H1 (cell line): ENCODE results near the gene MEMO1. TPM values are rescaled to one million over a fixed set of nuclear protein-coding genes. Genes with fewer than 3 reads are reported as not detected.

Experiments
- CTCF ChIA-PET: fragments of 300-600 bp; sonication (Branson Sonifier 250); formaldehyde crosslinking; loops from one replicate; lab custom pipeline; 2021; ENCODE audit not compliant: partially characterized antibody; lab: Charles Lee
- POLR2A ChIA-PET: fragments of 300-600 bp; sonication (Branson Sonifier 250); formaldehyde crosslinking; loops from one replicate; lab custom pipeline; 2021; ENCODE audit warnings: inconsistent platforms; ENCODE audit not compliant: partially characterized antibody; lab: Charles Lee
- DNase-seq, 2 experiments: peaks; one replicate each; pipeline versions ENCODE4 v3.0.0 to v3.0.0-alpha.2; 2010 to 2022; ENCODE audit warnings: low spot score in 2 of 2, low read depth in 1 of 2, mixed read lengths in 1 of 2
- FAIRE-seq: peaks from 2 replicates; lab custom pipeline; 2011; peaks lifted over from hg19 to GRCh38; lab: Jason Lieb, UNC
- H2AFZ ChIP-seq: 2 replicates; pipeline ENCODE4 v1.8.1; 2012; ENCODE audit warnings: low read length, inconsistent platforms
- H2AK5ac ChIP-seq: 2 replicates; pipeline ENCODE4 v1.6.1; 2013; ENCODE audit warnings: low read depth, low read length
- H2BK120ac ChIP-seq: replicated peaks from 2 replicates; pipeline ENCODE3; 2013; ENCODE audit warnings: low read depth, low read length, inconsistent platforms
- H2BK12ac ChIP-seq: 2 replicates; pipeline ENCODE4 v1.6.1; 2013; ENCODE audit warnings: low read depth, low read length
- H2BK15ac ChIP-seq: 2 replicates; pipeline ENCODE4 v1.6.1; 2013; ENCODE audit warnings: low read length
- H2BK20ac ChIP-seq: 2 replicates; pipeline ENCODE4 v1.6.1; 2013; ENCODE audit warnings: low read length
- H2BK5ac ChIP-seq: 2 replicates; pipeline ENCODE4 v1.6.1; 2013; ENCODE audit warnings: low read depth, low read length
- H3K14ac ChIP-seq: 2 replicates; pipeline ENCODE4 v1.6.1; 2013; ENCODE audit warnings: inconsistent platforms; ENCODE audit not compliant: insufficient read length
- H3K18ac ChIP-seq: 2 replicates; pipeline ENCODE4 v1.6.1; 2013; ENCODE audit warnings: low read length; ENCODE audit errors: extremely low read depth
- H3K23ac ChIP-seq: 2 replicates; pipeline ENCODE4 v1.6.1; 2013; ENCODE audit warnings: inconsistent platforms; ENCODE audit not compliant: insufficient read length
- H3K23me2 ChIP-seq: 2 replicates; pipeline ENCODE4 v1.6.1; 2013; ENCODE audit warnings: low read depth, low read length
- H3K27ac ChIP-seq: 2 replicates; pipeline ENCODE4 v1.6.1; 2011; ENCODE audit warnings: low read depth, low read length, inconsistent platforms
- H3K27me3 ChIP-seq, 4 experiments: replicated peaks in 1 of 4; 1 replicate in 1 of 4; 2 replicates in 3 of 4; pipeline versions ENCODE4 v1.6.1 to v1.8.1; 2011 to 2013; ENCODE audit warnings: low read length in 3 of 4, mild to moderate bottlenecking in 3 of 4, inconsistent platforms in 2 of 4, mixed read lengths in 2 of 4, moderate library complexity in 1 of 4; ENCODE audit not compliant: control insufficient read depth in 3 of 4, insufficient read depth in 3 of 4; ENCODE audit errors: extremely low read depth in 1 of 4
- H3K36me3 ChIP-seq, 4 experiments: 2 replicates each; pipeline versions ENCODE4 v1.6.1 to v1.8.1; 2011 to 2013; ENCODE audit warnings: mild to moderate bottlenecking in 4 of 4, low read length in 3 of 4, moderate library complexity in 2 of 4, control low read depth in 1 of 4, inconsistent platforms in 1 of 4; ENCODE audit not compliant: insufficient read depth in 4 of 4, control insufficient read depth in 2 of 4
- H3K4ac ChIP-seq: replicated peaks from 2 replicates; pipeline ENCODE3; 2013; ENCODE audit warnings: low read length, low read depth, mixed read lengths, inconsistent platforms; ENCODE audit not compliant: insufficient read length
- H3K4me1 ChIP-seq, 4 experiments: replicated peaks in 1 of 4; 1 replicate in 1 of 4; 2 replicates in 3 of 4; pipeline versions ENCODE4 v1.6.1 to v1.8.1; 2011 to 2013; ENCODE audit warnings: low read length in 3 of 4, inconsistent platforms in 2 of 4, mixed read lengths in 1 of 4; ENCODE audit not compliant: insufficient read depth in 4 of 4, control insufficient read depth in 3 of 4
- H3K4me2 ChIP-seq, 2 experiments: 2 replicates each; pipeline versions ENCODE4 v1.6.1 to v1.8.1; 2011 to 2013; ENCODE audit warnings: low read depth in 2 of 2, low read length in 2 of 2, control low read depth in 1 of 2, inconsistent platforms in 1 of 2, mild to moderate bottlenecking in 1 of 2; ENCODE audit not compliant: insufficient read depth in 1 of 2
- H3K4me3 ChIP-seq, 4 experiments: fragments of 200-600, 300-600 bp in 1 of 4; sonication (generic), shearing (Covaris generic), sonication (Bioruptor Twin) in 1 of 4; 2 replicates each; pipeline versions ENCODE4 v1.5.1 to v1.8.1; 2011 to 2016; ENCODE audit warnings: low read length in 4 of 4, low read depth in 3 of 4, control low read depth in 2 of 4, inconsistent platforms in 2 of 4, mild to moderate bottlenecking in 2 of 4, mixed read lengths in 1 of 4, moderate library complexity in 1 of 4; ENCODE audit not compliant: insufficient read depth in 2 of 4; ENCODE audit errors: extremely low read depth in 1 of 4
- H3K56ac ChIP-seq: replicated peaks from 2 replicates; pipeline ENCODE3; 2013; ENCODE audit warnings: low read depth, mild to moderate bottlenecking, mixed read lengths, low read length, inconsistent platforms; ENCODE audit not compliant: insufficient read length
- H3K79me1 ChIP-seq: 2 replicates; pipeline ENCODE4 v1.6.1; 2013; ENCODE audit warnings: low read depth, low read length, control low read depth
- H3K79me2 ChIP-seq, 2 experiments: 2 replicates each; pipeline versions ENCODE4 v1.6.1 to v1.8.1; 2012 to 2013; ENCODE audit warnings: low read length in 2 of 2, mild to moderate bottlenecking in 2 of 2, inconsistent platforms in 1 of 2; ENCODE audit not compliant: insufficient read depth in 2 of 2, control insufficient read depth in 1 of 2
- H3K9ac ChIP-seq, 4 experiments: replicated peaks in 1 of 4; 1 replicate in 1 of 4; 2 replicates in 3 of 4; pipeline versions ENCODE4 v1.6.1 to v1.8.1; 2011 to 2013; ENCODE audit warnings: low read depth in 3 of 4, low read length in 3 of 4, control low read depth in 2 of 4, mild to moderate bottlenecking in 2 of 4, moderate library complexity in 2 of 4, inconsistent platforms in 1 of 4; ENCODE audit errors: extremely low read depth in 1 of 4
- H3K9me3 ChIP-seq, 2 experiments: 2 replicates each; pipeline versions ENCODE4 v1.6.1 to v1.8.1; 2012 to 2013; ENCODE audit warnings: mild to moderate bottlenecking in 2 of 2, moderate library complexity in 2 of 2, control low read depth in 1 of 2, inconsistent platforms in 1 of 2, low read depth in 1 of 2, low read length in 1 of 2, mixed read lengths in 1 of 2; ENCODE audit not compliant: insufficient read depth in 2 of 2
- H4K20me1 ChIP-seq, 2 experiments: replicated peaks in 1 of 2; 2 replicates each; pipeline versions ENCODE3 to v1.8.1; 2011 to 2013; ENCODE audit warnings: inconsistent platforms in 2 of 2, low read length in 2 of 2, mild to moderate bottlenecking in 1 of 2; ENCODE audit not compliant: insufficient read depth in 2 of 2, control insufficient read depth in 1 of 2
- H4K5ac ChIP-seq: 2 replicates; pipeline ENCODE4 v1.6.1; 2013; ENCODE audit warnings: low read length, low read depth, mixed read lengths, inconsistent platforms; ENCODE audit not compliant: insufficient read length
- H4K8ac ChIP-seq: 2 replicates; pipeline ENCODE4 v1.8.0; 2013; ENCODE audit warnings: mild to moderate bottlenecking, moderate library complexity, low read length, inconsistent platforms; ENCODE audit not compliant: insufficient read depth; ENCODE audit errors: extremely low read depth
- H4K91ac ChIP-seq: replicated peaks from 2 replicates; pipeline ENCODE3; 2013; ENCODE audit warnings: low read length, mixed read lengths, inconsistent platforms; ENCODE audit not compliant: insufficient read length
- CBX5 ChIP-seq: fragments of 300-800, 300-1000 bp; sonication (generic); IDR thresholded peaks from 2 replicates; pipeline ENCODE4 v1.7.1; 2016; ENCODE audit warnings: antibody characterized with exemption, low read length, low read depth
- CHD1 ChIP-seq: IDR thresholded peaks from 2 replicates; pipeline ENCODE4 v1.6.1; 2012; ENCODE audit warnings: low read depth, low read length, improper control_type of control experiment
- CHD2 ChIP-seq: IDR thresholded peaks from 2 replicates; pipeline ENCODE4 v1.6.1; 2012; ENCODE audit warnings: low read length, improper control_type of control experiment
- EGR1 ChIP-seq: IDR thresholded peaks from 2 replicates; pipeline ENCODE4 v1.6.1; 2011; ENCODE audit warnings: low read depth, low read length, borderline replicate concordance
- JUND ChIP-seq: IDR thresholded peaks from 2 replicates; pipeline ENCODE4 v1.6.1; 2011; ENCODE audit warnings: mild to moderate bottlenecking, improper control_type of control experiment, low read length
- SUZ12 ChIP-seq: fragments of 200-600 bp; sonication (generic); IDR thresholded peaks from 2 replicates; pipeline ENCODE4 v1.6.1; 2012; ENCODE audit warnings: mild to moderate bottlenecking, inconsistent platforms, low read length, moderate library complexity, mixed read lengths
- polyA plus RNA-seq, 7 experiments: library from polyadenylated mRNA; depleted of rRNA in 3 of 7; stranded (reverse) in 5 of 7; unstranded in 2 of 7; fragments of >200 nt in 5 of 7; fragments of 200-250 nt in 2 of 7; gene quantifications; 1 replicate in 5 of 7; 2 replicates in 1 of 7; 4 replicates in 1 of 7; pipeline versions ENCODE4 v1.2.1 to v1.2.3, GENCODE V29; 2011 to 2013; ENCODE audit warnings: missing spikeins in 2 of 7, mixed read lengths in 2 of 7
- total RNA-seq: library from RNA; stranded (reverse); fragmentation: NEBNext Ultra II Directional; extraction: Animal tissue kit (Norgen Biotek cat#: 25700); gene quantifications from 2 replicates; pipeline ENCODE4 v1.2.1, GENCODE V29; 2021
- TF ChIP-seq, protein P1 (sequence below): IDR thresholded peaks from 2 replicates; pipeline ENCODE4 v1.6.1; 2011; ENCODE audit warnings: low read length, improper control_type of control experiment

Gene MEMO1
- total and polyA plus RNA-seq, 2 of the 8 experiments (the other 6 are each of a cell fraction or from before 2014, with no cell fraction given): 26.9 to 54.7 TPM

DNA sequence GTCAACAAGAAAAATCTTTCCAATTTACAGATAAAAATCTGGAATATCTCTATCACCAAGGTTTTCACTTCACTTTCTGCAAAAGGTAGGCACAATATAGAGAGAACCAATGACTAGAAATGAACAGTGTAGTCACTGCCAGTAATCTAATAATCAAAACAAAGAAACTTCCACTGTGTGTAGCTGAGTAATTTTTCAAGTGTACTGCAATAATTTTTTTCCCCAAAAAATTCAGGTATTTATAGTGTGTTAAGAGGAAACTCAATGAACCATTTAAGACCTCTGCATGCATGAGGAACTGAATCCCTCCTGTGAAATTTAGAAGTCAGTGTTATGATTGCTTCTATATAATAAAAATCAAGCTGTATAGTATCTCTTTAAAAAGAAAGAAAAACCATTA lies 121.8 kb downstream of the MEMO1 start:
- Histone ChIP-seq H3K4me2 (no peak overlapping the region), H2AFZ (no peak overlapping the region), H2BK15ac (no peak overlapping the region), H4K8ac (no peak overlapping the region), H3K27me3 (no peaks in the 10 kb centered on the region), H2BK20ac (no peak overlapping the region), H2BK12ac (no peak overlapping the region), H3K4me1 (peaks cover 0 to 13% (median 8%) of the 10 kb centered on the region in 4 experiments; a peak in 5 of 7 replicates), H3K18ac (no peak overlapping the region), H3K27ac (no peak overlapping the region), H2AK5ac (no peak overlapping the region), H3K36me3 (no peaks in the 10 kb centered on the region), H2BK5ac (no peak overlapping the region), H3K4me3 (no peak overlapping the region), H4K91ac (no peak overlapping the region), H3K9me3 (no peaks in the 10 kb centered on the region), H3K56ac (no peak overlapping the region), H3K23ac (no peak overlapping the region), H3K14ac (no peak overlapping the region), H4K5ac (no peak overlapping the region), H3K23me2 (no peaks in the 10 kb centered on the region), H3K79me1 (no peaks in the 10 kb centered on the region), H3K79me2 (no peaks in the 10 kb centered on the region), H3K9ac (no peak overlapping the region), H2BK120ac (no peak overlapping the region), H3K4ac (no peak overlapping the region), H4K20me1 (no peaks in the 10 kb centered on the region)
- POLR2A ChIA-PET: no interaction called here
- DNase-seq (no peak), FAIRE-seq (no peak)
- TF ChIP-seq CHD1: no peak
- TF ChIP-seq, protein P1, sequence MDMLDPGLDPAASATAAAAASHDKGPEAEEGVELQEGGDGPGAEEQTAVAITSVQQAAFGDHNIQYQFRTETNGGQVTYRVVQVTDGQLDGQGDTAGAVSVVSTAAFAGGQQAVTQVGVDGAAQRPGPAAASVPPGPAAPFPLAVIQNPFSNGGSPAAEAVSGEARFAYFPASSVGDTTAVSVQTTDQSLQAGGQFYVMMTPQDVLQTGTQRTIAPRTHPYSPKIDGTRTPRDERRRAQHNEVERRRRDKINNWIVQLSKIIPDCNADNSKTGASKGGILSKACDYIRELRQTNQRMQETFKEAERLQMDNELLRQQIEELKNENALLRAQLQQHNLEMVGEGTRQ: no peak
- TF ChIP-seq CHD2: no peak
- TF ChIP-seq JUND: no peak
- TF ChIP-seq CBX5: no peak
- TF ChIP-seq SUZ12: no peak
- no peak for TF ChIP-seq EGR1
- CTCF ChIA-PET: interaction anchor here (1.0 to 1.1 kb wide), 2 partner anchors 13 to 120 kb away, joined by 3 to 5 read pairs; no protein-coding TSS in a partner anchor
